HG03025 (cell line): ENCODE results near the gene ATG9B.
"Not testable (repeated sequence)": the region's sequence is repeated elsewhere in the genome, so short reads cannot be mapped to it uniquely, and the experiment has no call there.

Experiments used
- ATAC-seq: cut with Tn5 transposase; IDR thresholded peaks from one replicate; pipeline ENCODE4 v1.9.1; 2021; ENCODE audit warnings: mild to moderate bottlenecking, moderate library complexity; ENCODE audit not compliant: unreplicated experiment, low FRiP score

The ATG9B gene

DNA sequence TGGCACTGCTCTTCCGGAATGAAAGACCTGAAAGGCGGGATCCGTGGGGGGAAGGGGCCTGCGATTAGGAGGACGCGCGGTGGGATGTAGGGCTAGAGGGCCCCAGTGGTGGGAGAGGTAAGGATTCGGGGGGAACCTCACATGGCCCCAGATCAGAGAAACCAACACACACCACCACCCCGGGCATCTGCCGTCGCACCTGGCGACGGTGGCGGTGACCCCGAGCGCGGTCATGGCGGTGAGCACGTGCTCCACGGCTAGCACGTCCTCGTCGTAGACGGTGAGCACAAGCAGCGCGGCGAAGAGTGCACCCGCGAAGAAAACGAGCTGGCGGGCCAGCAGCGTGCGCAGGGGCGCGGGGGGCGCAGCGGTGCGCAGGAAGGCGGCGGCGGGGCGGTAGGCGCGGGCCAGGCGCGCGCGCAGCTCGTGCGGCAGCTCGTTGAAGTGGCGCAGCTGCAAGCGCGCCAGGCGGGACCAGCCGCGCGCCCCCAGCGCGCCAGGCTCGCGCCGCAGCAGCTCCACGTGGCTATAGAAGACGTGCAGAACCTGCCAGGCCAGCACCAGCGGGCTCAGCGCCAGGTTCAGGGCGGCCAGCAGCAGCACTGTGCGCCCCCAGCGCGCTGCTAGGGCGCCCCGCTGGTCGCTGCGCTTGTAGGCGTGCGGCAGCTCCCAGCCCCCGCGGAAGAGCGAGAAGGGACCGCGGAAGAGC is 5.7 kb downstream of the ATG9B start:
- ATAC-seq, result no peak

DNA sequence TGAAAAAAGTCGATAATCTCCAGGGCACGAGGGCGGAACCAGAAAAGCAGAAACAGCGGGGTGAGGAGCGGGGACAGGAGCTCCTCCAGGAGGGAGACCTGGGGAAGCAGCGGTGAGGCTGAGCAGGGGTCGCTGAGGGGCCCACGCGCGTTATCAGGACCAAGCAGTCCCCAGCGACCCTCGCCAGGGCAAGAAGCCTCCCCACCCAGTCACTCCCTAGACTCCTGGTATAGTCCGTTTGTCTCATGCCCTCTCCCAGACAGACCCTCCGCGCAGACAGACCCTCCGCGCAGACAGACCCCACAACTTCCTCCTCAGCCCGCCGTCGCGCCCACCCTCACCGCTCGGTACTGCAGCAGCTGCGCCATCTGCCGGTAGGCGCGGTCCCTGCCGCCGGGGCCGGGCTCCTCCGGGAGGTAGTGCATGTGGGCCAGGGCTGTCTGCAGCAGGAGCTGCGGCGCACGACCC is 6.3 kb downstream of the ATG9B start:
- no peak for ATAC-seq

- no peak for ATAC-seq
Measured at GRCh38 chr7:151017370-151017952, 6.8 kb downstream of the ATG9B start.

GRCh38 chr7:151016942-151017341 is 7.4 kb downstream of the ATG9B start:
- no peak for ATAC-seq

DNA sequence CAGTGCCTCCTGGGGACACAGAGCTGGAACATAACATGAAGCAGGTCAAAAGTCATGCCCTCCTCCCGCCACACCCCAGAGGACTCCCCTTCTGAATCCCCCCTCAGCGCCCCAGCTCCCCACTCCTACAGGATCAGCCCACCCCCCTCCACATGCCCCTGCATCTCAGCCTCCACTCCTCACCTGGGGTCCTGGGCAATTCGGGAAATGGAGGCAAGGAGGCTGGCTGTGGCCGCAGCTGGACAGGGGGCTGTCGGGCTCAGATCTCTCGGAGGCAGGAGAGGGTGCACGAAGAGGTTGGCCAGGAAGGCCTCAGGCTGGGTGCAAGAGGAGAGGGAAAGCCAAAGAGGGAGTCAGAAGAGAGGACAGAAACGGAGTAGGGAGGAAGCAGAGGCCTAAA is 7.8 kb downstream of the ATG9B start:
- ATAC-seq, result no peak

- ATAC-seq, result no peak
Measured at GRCh38 chr7:151015967-151016366, 8.3 kb downstream of the ATG9B start.

GRCh38 chr7:151014950-151015349 is 9.3 kb downstream of the ATG9B start:
- ATAC-seq, result no peak

DNA sequence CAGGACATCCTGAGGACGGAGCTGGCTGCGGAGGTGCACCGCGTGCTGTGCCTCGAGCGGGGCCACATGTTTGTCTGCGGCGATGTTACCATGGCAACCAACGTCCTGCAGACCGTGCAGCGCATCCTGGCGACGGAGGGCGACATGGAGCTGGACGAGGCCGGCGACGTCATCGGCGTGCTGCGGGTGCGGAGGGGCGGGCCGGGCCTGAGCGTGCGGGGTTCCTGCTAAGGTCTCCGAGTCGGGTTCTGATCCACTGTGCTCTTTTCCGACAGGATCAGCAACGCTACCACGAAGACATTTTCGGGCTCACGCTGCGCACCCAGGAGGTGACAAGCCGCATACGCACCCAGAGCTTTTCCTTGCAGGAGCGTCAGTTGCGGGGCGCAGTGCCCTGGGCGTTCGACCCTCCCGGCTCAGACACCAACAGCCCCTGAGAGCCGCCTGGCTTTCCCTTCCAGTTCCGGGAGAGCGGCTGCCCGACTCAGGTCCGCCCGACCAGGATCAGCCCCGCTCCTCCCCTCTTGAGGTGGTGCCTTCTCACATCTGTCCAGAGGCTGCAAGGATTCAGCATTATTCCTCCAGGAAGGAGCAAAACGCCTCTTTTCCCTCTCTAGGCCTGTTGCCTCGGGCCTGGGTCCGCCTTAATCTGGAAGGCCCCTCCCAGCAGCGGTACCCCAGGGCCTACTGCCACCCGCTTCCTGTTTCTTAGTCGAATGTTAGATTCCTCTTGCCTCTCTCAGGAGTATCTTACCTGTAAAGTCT is 10.4 kb downstream of the ATG9B start:
- no peak for ATAC-seq

DNA sequence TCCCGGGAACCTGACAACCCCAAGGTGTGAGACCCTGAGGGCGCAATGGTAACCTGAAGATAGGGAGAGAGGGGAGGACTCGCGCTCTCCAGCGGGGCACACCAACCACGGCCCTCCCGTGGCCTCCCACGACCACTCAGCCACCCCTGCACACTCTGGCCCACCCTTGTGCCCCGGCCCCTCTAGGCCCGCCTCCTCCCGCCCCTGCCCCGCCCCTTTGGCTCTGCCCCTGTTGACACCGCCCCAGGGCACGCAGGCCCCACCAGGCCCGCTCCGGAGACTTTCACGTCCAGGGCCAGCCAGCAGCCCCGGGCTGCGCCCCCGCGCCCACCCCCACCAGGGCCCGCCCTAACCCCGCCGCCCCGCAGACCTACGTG is 10.9 kb downstream of the ATG9B start:
- no peak for ATAC-seq

DNA sequence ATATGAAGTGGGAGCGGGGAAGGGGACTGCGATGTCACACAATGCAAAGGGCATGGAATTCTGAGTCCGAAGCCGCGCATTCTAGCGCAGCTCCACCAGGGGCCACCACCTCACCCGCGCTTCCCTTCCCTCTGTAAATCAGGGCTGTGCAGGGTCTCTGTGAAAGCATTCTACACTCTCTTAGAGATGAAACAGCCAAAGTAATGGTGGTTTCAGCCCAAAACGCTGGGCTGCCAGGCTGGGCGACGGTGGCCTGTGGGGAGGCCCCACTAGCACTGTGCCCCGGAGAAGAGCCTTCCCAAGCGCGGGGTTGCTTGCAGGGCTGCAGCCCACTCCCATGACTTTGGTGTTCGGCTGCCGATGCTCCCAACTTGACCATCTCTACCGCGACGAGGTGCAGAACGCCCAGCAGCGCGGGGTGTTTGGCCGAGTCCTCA is 11.4 kb downstream of the ATG9B start:
- no peak for ATAC-seq

GRCh38 chr7:151012031-151012692 is 12.1 kb downstream of the ATG9B start:
- no peak for ATAC-seq

- not testable (repeated sequence) for ATAC-seq
Measured at GRCh38 chr7:151011616-151012015, 12.7 kb downstream of the ATG9B start.

DNA sequence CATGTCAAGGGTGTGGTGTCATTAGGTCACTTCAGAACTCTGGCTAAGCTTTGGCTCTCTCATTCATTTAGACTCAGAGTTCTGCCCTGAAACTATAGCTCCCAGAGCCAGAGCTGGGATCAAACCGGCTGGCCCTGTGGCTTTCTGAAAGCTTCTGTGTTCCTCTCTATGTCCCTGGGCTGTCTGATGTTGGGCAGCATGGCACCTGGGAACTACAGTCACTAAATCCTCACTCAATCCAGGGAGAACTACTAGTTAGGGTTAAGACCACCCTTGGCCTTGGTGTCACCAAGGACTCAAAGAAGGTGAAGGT is 13.2 kb downstream of the ATG9B start:
- ATAC-seq, result no peak

- no peak for ATAC-seq
Measured at GRCh38 chr7:151010307-151011096, 13.8 kb downstream of the ATG9B start.

DNA sequence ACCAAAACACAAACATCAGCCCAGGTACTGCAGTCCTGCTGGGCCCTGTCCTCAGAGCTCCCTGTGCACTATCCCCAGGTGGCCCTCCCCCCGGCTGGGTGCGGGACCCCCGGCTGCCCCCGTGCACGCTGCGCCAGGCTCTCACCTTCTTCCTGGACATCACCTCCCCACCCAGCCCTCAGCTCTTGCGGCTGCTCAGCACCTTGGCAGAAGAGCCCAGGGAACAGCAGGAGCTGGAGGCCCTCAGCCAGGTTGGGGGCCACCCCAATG is 14.3 kb downstream of the ATG9B start:
- ATAC-seq, result no peak

GRCh38 chr7:151009327-151010036 is 14.8 kb downstream of the ATG9B start:
- no peak for ATAC-seq

DNA sequence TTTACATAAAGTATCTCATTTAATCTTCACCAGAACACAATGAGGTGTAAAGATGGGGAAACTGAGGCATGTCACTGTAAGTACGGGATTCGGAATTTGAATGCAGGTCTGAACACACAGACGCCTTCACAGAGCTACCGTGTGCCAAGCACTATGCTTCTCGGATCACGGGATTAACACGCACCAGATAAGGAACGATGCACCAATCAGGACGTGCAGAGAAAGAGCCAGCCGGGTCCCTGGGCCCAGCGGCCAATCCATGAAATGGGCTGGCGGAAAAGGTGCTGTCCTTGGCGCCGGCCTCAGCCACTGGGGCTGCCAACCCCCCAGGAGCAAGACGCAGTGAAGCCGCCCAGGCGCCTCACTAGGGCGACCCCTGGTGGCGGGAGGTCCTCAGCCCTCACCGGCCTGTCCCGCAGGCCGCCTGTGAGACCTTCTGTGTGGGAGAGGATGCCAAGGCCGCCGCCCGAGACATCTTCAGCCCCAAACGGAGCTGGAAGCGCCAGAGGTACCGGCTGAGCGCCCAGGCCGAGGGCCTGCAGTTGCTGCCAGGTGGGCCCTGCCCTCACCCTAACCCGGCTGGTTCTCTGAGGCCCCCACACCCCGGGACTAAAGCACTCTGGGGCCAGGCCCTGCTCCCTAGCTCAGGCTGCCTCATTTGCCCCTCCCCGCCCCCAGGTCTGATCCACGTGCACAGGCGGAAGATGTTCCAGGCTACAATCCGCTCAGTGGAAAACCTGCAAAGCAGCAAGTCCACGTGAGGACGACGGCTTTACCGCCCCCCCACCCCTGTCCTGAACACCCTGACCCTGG is 15.6 kb downstream of the ATG9B start:
- ATAC-seq, result no peak

- ATAC-seq, result no peak
Measured at GRCh38 chr7:151008143-151008510, 16.2 kb downstream of the ATG9B start.

DNA sequence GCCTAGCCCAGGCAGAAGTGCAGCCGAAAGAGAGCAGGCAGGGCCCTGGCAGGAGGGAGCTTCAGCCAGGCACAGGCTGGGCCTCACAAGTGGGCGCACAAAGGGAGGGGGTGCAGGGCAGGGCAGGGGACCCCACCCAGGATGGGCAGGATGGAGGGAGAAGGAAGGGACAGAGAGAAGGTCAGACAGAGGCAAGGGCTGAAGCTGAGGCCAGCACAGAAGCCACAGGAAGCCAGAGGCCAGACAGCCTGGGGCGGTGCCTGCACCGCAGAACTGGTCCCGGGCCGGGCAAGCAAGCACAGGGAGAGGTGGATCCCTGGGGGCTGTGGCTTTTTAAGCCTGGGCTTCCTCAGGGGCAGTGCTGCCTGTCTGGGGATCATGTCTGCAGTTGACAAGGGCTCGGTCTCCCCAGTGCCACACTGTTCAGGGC is 16.8 kb downstream of the ATG9B start:
- no peak for ATAC-seq
